Measurements from ENCODE around the gene PIK3R5. TPM values are rescaled to one million over a fixed set of nuclear protein-coding genes. Genes with fewer than 3 reads are reported as not detected.

The PIK3R5 gene
- total and polyA plus RNA-seq, 4 donors = 11.7 to 70.9 (median 35.0) TPM

DNA sequence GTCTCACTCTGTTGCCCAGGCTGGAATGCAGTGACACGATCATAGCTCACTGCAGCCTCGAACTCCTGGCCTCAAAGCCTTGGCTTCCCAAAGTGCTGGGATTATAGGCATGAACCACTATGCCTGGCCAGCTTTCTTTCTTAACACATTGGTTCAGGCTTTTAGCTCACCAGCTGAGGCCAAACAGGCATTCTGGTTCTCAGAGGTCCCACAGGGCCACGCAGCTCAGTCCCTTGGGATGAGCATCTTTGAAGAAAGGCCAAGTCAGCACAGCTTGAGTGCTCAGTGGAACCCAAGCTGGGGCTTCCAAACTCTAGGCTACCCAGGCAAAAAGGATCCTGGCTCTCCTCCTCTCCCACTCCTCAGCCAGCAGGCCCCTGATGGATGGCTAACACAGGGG, 2.5 kb downstream of the PIK3R5 start:
- DNase-seq (no peak), ATAC-seq (ENCODE audit: insufficient read depth, low FRiP score) (no peak)
- peaks cover 0 to 2% (median 0%) of the 10 kb centered on the region in 5 donors for H3K4me1 ChIP-seq (ENCODE audit: control insufficient read depth in 5 of 5, insufficient read depth in 5 of 5, low read length in 5 of 5)
- no peaks in the 10 kb centered on the region for H3K36me3 ChIP-seq (ENCODE audit: control insufficient read depth in 4 of 4, insufficient read depth in 4 of 4, low read length in 4 of 4)
- H3K4me3 ChIP-seq = no peak overlapping the region
- no peak overlapping the region for H3K9ac ChIP-seq (ENCODE audit: insufficient read depth in 1 of 2, low read length in 2 of 2)
- H3K9me3 ChIP-seq (ENCODE audit: control insufficient read depth in 4 of 4, insufficient read depth in 3 of 4, low read length in 3 of 4) = peaks cover 0 to 5% (median 0%) of the 10 kb centered on the region in 4 donors
- H3K27me3 ChIP-seq (ENCODE audit: control insufficient read depth in 3 of 3, insufficient read depth in 3 of 3, low read length in 2 of 3) = peaks cover 0 to 56% (median 28%) of the 10 kb centered on the region in 3 donors
- 90 to 95% methylated on average over 3 of the region's 3 CpGs for WGBS, 2 donors
- TF ChIP-seq, protein P1, sequence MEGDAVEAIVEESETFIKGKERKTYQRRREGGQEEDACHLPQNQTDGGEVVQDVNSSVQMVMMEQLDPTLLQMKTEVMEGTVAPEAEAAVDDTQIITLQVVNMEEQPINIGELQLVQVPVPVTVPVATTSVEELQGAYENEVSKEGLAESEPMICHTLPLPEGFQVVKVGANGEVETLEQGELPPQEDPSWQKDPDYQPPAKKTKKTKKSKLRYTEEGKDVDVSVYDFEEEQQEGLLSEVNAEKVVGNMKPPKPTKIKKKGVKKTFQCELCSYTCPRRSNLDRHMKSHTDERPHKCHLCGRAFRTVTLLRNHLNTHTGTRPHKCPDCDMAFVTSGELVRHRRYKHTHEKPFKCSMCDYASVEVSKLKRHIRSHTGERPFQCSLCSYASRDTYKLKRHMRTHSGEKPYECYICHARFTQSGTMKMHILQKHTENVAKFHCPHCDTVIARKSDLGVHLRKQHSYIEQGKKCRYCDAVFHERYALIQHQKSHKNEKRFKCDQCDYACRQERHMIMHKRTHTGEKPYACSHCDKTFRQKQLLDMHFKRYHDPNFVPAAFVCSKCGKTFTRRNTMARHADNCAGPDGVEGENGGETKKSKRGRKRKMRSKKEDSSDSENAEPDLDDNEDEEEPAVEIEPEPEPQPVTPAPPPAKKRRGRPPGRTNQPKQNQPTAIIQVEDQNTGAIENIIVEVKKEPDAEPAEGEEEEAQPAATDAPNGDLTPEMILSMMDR (IDR thresholded peaks at IDR 0.05; ENCODE audit: control extremely low read depth, extremely low read depth) = no peak
- H3K27ac ChIP-seq (ENCODE audit: low read depth in 1 of 2, low read length in 1 of 2) = no peak overlapping the region

- Histone ChIP-seq H3K36me3 (ENCODE audit: control insufficient read depth in 4 of 4, insufficient read depth in 4 of 4, low read length in 4 of 4) (no peaks in the 10 kb centered on the region), H3K4me1 (ENCODE audit: control insufficient read depth in 5 of 5, insufficient read depth in 5 of 5, low read length in 5 of 5) (peaks cover 0 to 2% (median 0%) of the 10 kb centered on the region in 5 donors), H3K9me3 (ENCODE audit: control insufficient read depth in 4 of 4, insufficient read depth in 3 of 4, low read length in 3 of 4) (peaks cover 0 to 2% (median 0%) of the 10 kb centered on the region in 4 donors), H3K4me3 (no peak overlapping the region), H3K27ac (ENCODE audit: low read depth in 1 of 2, low read length in 1 of 2) (no peak overlapping the region), H3K27me3 (ENCODE audit: control insufficient read depth in 3 of 3, insufficient read depth in 3 of 3, low read length in 2 of 3) (peaks cover 0 to 52% (median 25%) of the 10 kb centered on the region in 3 donors), H3K9ac (ENCODE audit: insufficient read depth in 1 of 2, low read length in 2 of 2) (no peak overlapping the region)
- TF ChIP-seq, protein P1 (IDR thresholded peaks at IDR 0.05; ENCODE audit: control extremely low read depth, extremely low read depth) = no peak
- DNase-seq (no peak), ATAC-seq (ENCODE audit: insufficient read depth, low FRiP score) (no peak)
- WGBS, 2 donors = 87 to 92% methylated on average over 5 of the region's 5 CpGs
Measured at GRCh38 chr17:8961829-8962228, 3.7 kb downstream of the PIK3R5 start.

DNA sequence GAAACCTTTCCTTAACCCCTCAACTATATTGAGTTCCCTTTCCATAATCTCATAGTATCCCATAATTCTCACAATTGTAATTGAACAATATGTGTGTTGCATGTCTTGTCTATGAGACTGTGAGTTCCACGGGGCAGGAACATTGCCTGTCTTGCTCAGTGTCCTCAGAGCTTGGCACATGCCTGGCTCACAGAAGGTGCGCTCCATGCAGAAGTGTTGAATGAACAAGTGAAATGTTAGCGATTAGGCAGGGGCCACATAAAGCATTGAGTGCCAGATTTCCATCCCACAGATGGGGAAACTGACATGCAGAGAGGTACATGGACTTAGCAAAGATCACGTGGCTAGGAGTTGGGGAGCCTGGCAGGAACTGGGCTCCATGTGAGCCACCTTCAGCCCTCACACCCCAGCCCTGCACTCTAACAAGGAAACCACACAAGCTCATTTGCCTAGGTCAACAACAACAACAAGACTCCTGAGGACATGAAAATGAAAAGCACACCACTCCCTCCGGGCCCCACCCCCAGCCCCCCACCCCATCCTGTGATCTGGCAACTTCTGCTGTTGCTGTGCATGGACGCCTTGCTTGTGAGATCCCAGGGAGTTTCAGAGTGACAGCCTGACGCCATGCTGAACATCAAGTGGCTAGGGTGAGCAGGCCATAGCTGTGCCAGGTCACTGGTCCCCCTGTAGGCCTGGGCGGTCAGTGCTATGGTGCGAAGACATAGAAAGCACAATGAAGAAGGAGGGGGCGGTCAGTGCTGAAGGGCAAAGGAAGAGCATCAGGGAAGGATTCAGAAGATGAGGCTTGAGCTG, 5.0 kb downstream of the PIK3R5 start:
- H3K4me3 ChIP-seq = no peak overlapping the region
- no peaks in the 10 kb centered on the region for H3K9me3 ChIP-seq (ENCODE audit: control insufficient read depth in 4 of 4, insufficient read depth in 3 of 4, low read length in 3 of 4)
- H3K9ac ChIP-seq (ENCODE audit: insufficient read depth in 1 of 2, low read length in 2 of 2) = no peak overlapping the region
- no peaks in the 10 kb centered on the region for H3K36me3 ChIP-seq (ENCODE audit: control insufficient read depth in 4 of 4, insufficient read depth in 4 of 4, low read length in 4 of 4)
- 74 to 83% methylated on average over 10 of the region's 10 CpGs for WGBS, 2 donors
- ATAC-seq (ENCODE audit: insufficient read depth, low FRiP score) (no peak), DNase-seq (no peak)
- TF ChIP-seq, protein P1 (IDR thresholded peaks at IDR 0.05; ENCODE audit: control extremely low read depth, extremely low read depth) = no peak
- H3K4me1 ChIP-seq (ENCODE audit: control insufficient read depth in 5 of 5, insufficient read depth in 5 of 5, low read length in 5 of 5) = no peaks in the 10 kb centered on the region
- H3K27me3 ChIP-seq (ENCODE audit: control insufficient read depth in 3 of 3, insufficient read depth in 3 of 3, low read length in 2 of 3) = peaks cover 0 to 49% (median 25%) of the 10 kb centered on the region in 3 donors
- H3K27ac ChIP-seq (ENCODE audit: low read depth in 1 of 2, low read length in 1 of 2) = no peak overlapping the region
